Endothelial cell of umbilical vein (primary cell): Measurements from ENCODE around the gene ATP6V1G3.

Experiments used
- EZH2 ChIP-seq: IDR thresholded peaks from 2 replicates; pipeline ENCODE4 v1.6.1; 2012; ENCODE audit warnings: borderline replicate concordance, low read depth, mild to moderate bottlenecking, moderate library complexity, low read length, inconsistent platforms; ENCODE audit not compliant: severe bottlenecking
- GATA2 ChIP-seq: IDR thresholded peaks from 2 replicates; pipeline ENCODE4 v1.7.0; 2011; ENCODE audit warnings: low read depth, mild to moderate bottlenecking, moderate library complexity, mixed read lengths, low read length; ENCODE audit not compliant: insufficient read length, insufficient read depth
- MAX ChIP-seq: IDR thresholded peaks from 2 replicates; pipeline ENCODE4 v1.6.1; 2011; ENCODE audit not compliant: insufficient read depth, insufficient read length
- MYC ChIP-seq: IDR thresholded peaks from one replicate; pipeline ENCODE4 v1.6.1; 2011; ENCODE audit warnings: mild to moderate bottlenecking, low read depth, low read length
- POLR2A ChIP-seq: IDR thresholded peaks from 2 replicates; pipeline ENCODE4 v1.6.1; 2012; ENCODE audit warnings: low read depth, mild to moderate bottlenecking, control low read depth, low read length
- POLR2AphosphoS5 ChIP-seq: IDR thresholded peaks from 2 replicates; pipeline ENCODE4 v1.6.1; 2012; ENCODE audit warnings: low read depth, mild to moderate bottlenecking, control low read depth, low read length, moderate library complexity; ENCODE audit not compliant: insufficient read depth
- TF ChIP-seq, protein P1 (sequence below), 2 donors: IDR thresholded peaks; 1 replicate in 1 of 2; 2 replicates in 1 of 2; pipeline ENCODE4 v1.5.1; 2011; ENCODE audit warnings: low read length in 2 of 2, mild to moderate bottlenecking in 2 of 2, moderate library complexity in 2 of 2, control low read depth in 1 of 2, inconsistent platforms in 1 of 2, low read depth in 1 of 2; ENCODE audit not compliant: insufficient read depth in 1 of 2; ENCODE audit errors: extremely low read depth in 1 of 2

GRCh38 chr1:198520524-198521254 is 19.8 kb downstream of the ATP6V1G3 start:
- TF ChIP-seq, protein P1, sequence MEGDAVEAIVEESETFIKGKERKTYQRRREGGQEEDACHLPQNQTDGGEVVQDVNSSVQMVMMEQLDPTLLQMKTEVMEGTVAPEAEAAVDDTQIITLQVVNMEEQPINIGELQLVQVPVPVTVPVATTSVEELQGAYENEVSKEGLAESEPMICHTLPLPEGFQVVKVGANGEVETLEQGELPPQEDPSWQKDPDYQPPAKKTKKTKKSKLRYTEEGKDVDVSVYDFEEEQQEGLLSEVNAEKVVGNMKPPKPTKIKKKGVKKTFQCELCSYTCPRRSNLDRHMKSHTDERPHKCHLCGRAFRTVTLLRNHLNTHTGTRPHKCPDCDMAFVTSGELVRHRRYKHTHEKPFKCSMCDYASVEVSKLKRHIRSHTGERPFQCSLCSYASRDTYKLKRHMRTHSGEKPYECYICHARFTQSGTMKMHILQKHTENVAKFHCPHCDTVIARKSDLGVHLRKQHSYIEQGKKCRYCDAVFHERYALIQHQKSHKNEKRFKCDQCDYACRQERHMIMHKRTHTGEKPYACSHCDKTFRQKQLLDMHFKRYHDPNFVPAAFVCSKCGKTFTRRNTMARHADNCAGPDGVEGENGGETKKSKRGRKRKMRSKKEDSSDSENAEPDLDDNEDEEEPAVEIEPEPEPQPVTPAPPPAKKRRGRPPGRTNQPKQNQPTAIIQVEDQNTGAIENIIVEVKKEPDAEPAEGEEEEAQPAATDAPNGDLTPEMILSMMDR (IDR thresholded peaks at IDR 0.05; ENCODE audit: extremely low read depth in 1 of 2, insufficient read depth in 1 of 2, low read depth in 1 of 2, low read length in 2 of 2) = no peak
- no peak for TF ChIP-seq POLR2AphosphoS5
- TF ChIP-seq MYC = no peak
- TF ChIP-seq EZH2 = no peak
- TF ChIP-seq GATA2 = no peak
- TF ChIP-seq POLR2A = no peak
- TF ChIP-seq MAX = no peak
